ENCODE data around the gene MAML2. TPM values are rescaled to one million over a fixed set of nuclear protein-coding genes. Genes with fewer than 3 reads are reported as not detected.
A peak's percentile ranks its signal among the peaks of the same experiment; 100 is the strongest.

Gene MAML2
- total RNA-seq, 4 donors from 2014 or later, result 19.0 to 36.4 (median 31.4) TPM

GRCh38 chr11:96002339-96002738 lies 340.7 kb downstream of the MAML2 start:
- peaks cover 36 to 38% of the 10 kb centered on the region in 2 donors for H3K4me1 ChIP-seq
- peak overlapping the region in 1 of 3 donors; percentile 84 for H3K27ac ChIP-seq
- intact Hi-C loops (cut with DNase I), result no loop called here
- WGBS, 2 donors, result 95 to 97% methylated on average over 2 of the region's 2 CpGs
- no peaks in the 10 kb centered on the region for H3K9me3 ChIP-seq
- TF ChIP-seq CTCF (IDR thresholded peaks at IDR 0.05), result no peak
- no peaks in the 10 kb centered on the region for H3K36me3 ChIP-seq
- no peaks in the 10 kb centered on the region for H3K27me3 ChIP-seq
- no peak overlapping the region for H3K4me3 ChIP-seq (replicated peaks in 1 of 3)
- no peak for DNase-seq

GRCh38 chr11:96001037-96001436 lies 342.0 kb downstream of the MAML2 start:
- no peaks in the 10 kb centered on the region for H3K9me3 ChIP-seq
- peak overlapping the region; percentile 65 to 89 (median 84) for H3K27ac ChIP-seq
- H3K27me3 ChIP-seq, result no peaks in the 10 kb centered on the region
- intact Hi-C loops (cut with DNase I), result no loop called here
- H3K4me3 ChIP-seq (replicated peaks in 1 of 3), result no peak overlapping the region
- WGBS, 2 donors, result 35 to 58% methylated on average over 5 of the region's 5 CpGs
- TF ChIP-seq POLR2A (IDR thresholded peaks at IDR 0.05) (no peak), CTCF (IDR thresholded peaks at IDR 0.05) (peak in 2 of 6 experiments; percentile 18 to 20)
- DNase-seq, result peak; percentile 72 to 81
- H3K4me1 ChIP-seq, result peaks cover 40 to 41% of the 10 kb centered on the region in 2 donors
- no peaks in the 10 kb centered on the region for H3K36me3 ChIP-seq

- WGBS, 2 donors, result 26 to 28% methylated on average over 8 of the region's 8 CpGs
- H3K27me3 ChIP-seq, result no peaks in the 10 kb centered on the region
- peaks cover 42 to 45% of the 10 kb centered on the region in 2 donors for H3K4me1 ChIP-seq
- H3K36me3 ChIP-seq, result no peaks in the 10 kb centered on the region
- H3K4me3 ChIP-seq (replicated peaks in 1 of 3), result no peak overlapping the region
- intact Hi-C loops (cut with DNase I), result loop anchor here (10.0 kb wide), 1 partner anchor 345 kb away; the partner anchor contains the start of gene MAML2
- no peak for TF ChIP-seq POLR2A (IDR thresholded peaks at IDR 0.05)
- no peak for TF ChIP-seq CTCF (IDR thresholded peaks at IDR 0.05)
- no peak for DNase-seq
- H3K27ac ChIP-seq, result peak overlapping the region; percentile 65 to 89 (median 84)
- H3K9me3 ChIP-seq, result no peaks in the 10 kb centered on the region
Measured at GRCh38 chr11:95999711-96000406, 343.1 kb downstream of the MAML2 start.

GRCh38 chr11:95996621-95997235 lies 346.3 kb downstream of the MAML2 start:
- H3K27me3 ChIP-seq, result no peaks in the 10 kb centered on the region
- DNase-seq, result no peak
- H3K36me3 ChIP-seq, result no peaks in the 10 kb centered on the region
- H3K9me3 ChIP-seq, result no peaks in the 10 kb centered on the region
- H3K4me1 ChIP-seq, result peaks cover 69% of the 10 kb centered on the region in 2 donors
- intact Hi-C loops (cut with DNase I), result loop anchor here (10.0 kb wide), 1 partner anchor 348 kb away; the partner anchor contains the start of gene MAML2
- H3K27ac ChIP-seq, result peak overlapping the region in 1 of 3 donors; percentile 8
- WGBS, 2 donors, result 84 to 87% methylated on average over 4 of the region's 4 CpGs
- no peak overlapping the region for H3K4me3 ChIP-seq (replicated peaks in 1 of 3)
- no peak for TF ChIP-seq POLR2A (IDR thresholded peaks at IDR 0.05)

- Histone ChIP-seq H3K36me3 (no peaks in the 10 kb centered on the region), H3K9me3 (no peaks in the 10 kb centered on the region), H3K27ac (peak overlapping the region; percentile 14 to 73 (median 70)), H3K4me3 (replicated peaks in 1 of 3) (no peak overlapping the region), H3K4me1 (peaks cover 61 to 64% of the 10 kb centered on the region in 2 donors), H3K27me3 (no peaks in the 10 kb centered on the region)
- TF ChIP-seq CTCF (IDR thresholded peaks at IDR 0.05) (no peak), POLR2A (IDR thresholded peaks at IDR 0.05) (no peak)
- WGBS, 2 donors, result 40 to 52% methylated on average over 4 of the region's 4 CpGs
- intact Hi-C loops (cut with DNase I), result loop anchor here (10.0 kb wide), 1 partner anchor 350 kb away; the partner anchor contains the start of gene MAML2
- DNase-seq, result peak; percentile 46 to 55
Measured at GRCh38 chr11:95994329-95994728, 348.7 kb downstream of the MAML2 start.
